Measurements from ENCODE around the gene KRTAP10-12. TPM values are rescaled to one million over a fixed set of nuclear protein-coding genes. Genes with fewer than 3 reads are reported as not detected.

The KRTAP10-12 gene
- total RNA-seq, 1 donor from 2014 or later, result not detected

DNA sequence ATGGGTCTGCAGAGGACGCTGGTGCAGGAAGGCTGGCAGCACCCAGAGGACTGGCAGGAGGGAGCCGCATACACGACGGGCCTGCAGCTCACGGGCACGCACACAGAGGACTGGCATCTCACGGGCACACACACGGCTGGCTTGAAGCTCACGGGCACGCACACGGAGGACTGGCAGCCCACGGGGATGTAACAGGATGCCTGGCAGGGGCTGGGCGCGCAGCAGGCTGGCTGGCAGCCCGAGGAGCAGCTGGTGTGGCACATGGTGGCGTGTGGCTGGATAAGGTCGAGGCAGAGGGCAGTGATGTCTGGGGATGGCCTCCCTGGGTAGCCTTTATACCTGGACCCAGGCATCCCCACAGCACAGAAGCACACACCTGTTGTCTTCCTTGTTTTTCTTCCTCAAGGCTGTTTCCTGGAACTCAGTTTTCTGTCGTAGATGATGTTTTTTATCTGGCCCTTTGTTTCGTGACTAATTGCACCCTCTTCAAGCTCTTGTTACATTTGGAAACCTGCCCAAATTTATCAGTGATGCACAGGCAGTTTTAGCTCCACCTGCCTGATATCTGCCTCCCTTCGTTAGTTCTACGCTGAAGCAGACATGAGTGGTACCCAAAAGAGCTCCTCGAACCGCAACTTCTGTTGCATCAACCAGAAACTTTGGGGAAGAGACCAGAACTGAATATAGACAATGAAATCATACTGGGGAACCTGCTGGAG is 15.0 kb upstream of the KRTAP10-12 start, which contains the start of gene KRTAP12-1:
KRTAP12-1 (minus strand) TSS at position 303 of the 719 bp plus-strand sequence; CDS start at position 263, 40 bp downstream.
- no peak for DNase-seq (ENCODE audit: low spot score)
- H3K4me3 ChIP-seq, result no peak within 1 kb of the TSS
- no peaks in the 10 kb centered on the region for H3K79me2 ChIP-seq (ENCODE audit: low read depth)
- peaks cover 13% of the 10 kb centered on the region for H3K27me3 Mint-ChIP-seq (ENCODE audit: insufficient read depth, low read depth)
- no peak within 1 kb of the TSS for H3K4me2 ChIP-seq
- no peaks in the 10 kb centered on the region for H3K36me3 ChIP-seq
- H3K9me3 ChIP-seq (ENCODE audit: low read depth), result no peaks in the 10 kb centered on the region
- peaks cover 7% of the 10 kb centered on the region for H3K9me3 Mint-ChIP-seq
- H3K9ac ChIP-seq, result no peak within 1 kb of the TSS
- no peak for TF ChIP-seq EZH2phosphoT487 (IDR thresholded peaks at IDR 0.05)
- TF ChIP-seq, protein P1, sequence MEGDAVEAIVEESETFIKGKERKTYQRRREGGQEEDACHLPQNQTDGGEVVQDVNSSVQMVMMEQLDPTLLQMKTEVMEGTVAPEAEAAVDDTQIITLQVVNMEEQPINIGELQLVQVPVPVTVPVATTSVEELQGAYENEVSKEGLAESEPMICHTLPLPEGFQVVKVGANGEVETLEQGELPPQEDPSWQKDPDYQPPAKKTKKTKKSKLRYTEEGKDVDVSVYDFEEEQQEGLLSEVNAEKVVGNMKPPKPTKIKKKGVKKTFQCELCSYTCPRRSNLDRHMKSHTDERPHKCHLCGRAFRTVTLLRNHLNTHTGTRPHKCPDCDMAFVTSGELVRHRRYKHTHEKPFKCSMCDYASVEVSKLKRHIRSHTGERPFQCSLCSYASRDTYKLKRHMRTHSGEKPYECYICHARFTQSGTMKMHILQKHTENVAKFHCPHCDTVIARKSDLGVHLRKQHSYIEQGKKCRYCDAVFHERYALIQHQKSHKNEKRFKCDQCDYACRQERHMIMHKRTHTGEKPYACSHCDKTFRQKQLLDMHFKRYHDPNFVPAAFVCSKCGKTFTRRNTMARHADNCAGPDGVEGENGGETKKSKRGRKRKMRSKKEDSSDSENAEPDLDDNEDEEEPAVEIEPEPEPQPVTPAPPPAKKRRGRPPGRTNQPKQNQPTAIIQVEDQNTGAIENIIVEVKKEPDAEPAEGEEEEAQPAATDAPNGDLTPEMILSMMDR (IDR thresholded peaks at IDR 0.05), result no peak
- no peak for TF ChIP-seq EZH2 (IDR thresholded peaks at IDR 0.05)
- peaks cover 12% of the 10 kb centered on the region for H3K4me1 Mint-ChIP-seq
- peaks cover 6% of the 10 kb centered on the region for H3F3A ChIP-seq (ENCODE audit: low read depth)
- H3K27ac Mint-ChIP-seq, result peak within 1 kb of the TSS; percentile 74
- H2AFZ ChIP-seq (replicated peaks), result no peak within 1 kb of the TSS
- no peak within 1 kb of the TSS for H3K4me3 Mint-ChIP-seq
- H3K36me3 Mint-ChIP-seq, result no peaks in the 10 kb centered on the region
- peaks cover 11% of the 10 kb centered on the region for H3K4me1 ChIP-seq
- no peaks in the 10 kb centered on the region for H4K20me1 ChIP-seq (ENCODE audit: low read depth)
- H3K27ac ChIP-seq, result no peak within 1 kb of the TSS
- H3K27me3 ChIP-seq, result peaks cover 10% of the 10 kb centered on the region

DNA sequence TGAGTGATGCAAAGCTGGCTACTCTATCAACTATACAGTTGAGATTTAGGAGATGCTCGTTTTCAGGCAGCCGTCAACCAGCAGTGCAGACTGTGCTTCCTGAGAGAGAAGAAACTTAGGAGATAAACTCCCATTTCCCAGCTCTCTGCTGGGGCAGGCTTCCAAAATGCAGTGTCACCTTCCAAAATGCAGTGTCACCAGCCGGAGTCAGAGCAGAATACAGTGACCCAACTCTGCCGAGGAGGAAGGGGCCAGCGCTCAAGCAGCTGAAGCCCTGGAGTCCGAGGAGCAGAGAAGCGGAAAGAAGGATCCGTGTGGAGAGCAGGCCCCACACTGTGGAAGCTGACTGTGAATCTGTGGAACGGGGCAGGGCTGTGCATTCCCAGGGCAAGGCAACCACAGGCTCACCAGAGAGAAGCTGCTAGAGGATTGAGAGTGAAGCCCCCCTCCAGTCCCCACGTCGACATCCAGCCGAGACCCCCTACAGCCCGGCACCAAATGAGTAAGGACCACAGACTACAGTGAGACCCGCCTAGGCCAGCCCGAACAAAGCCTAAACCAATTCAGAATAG is 14.3 kb upstream of the KRTAP10-12 start:
- Mint-ChIP-seq H3K9me3 (peaks cover 7% of the 10 kb centered on the region), H3K27ac (no peak overlapping the region), H3K36me3 (no peaks in the 10 kb centered on the region), H3K27me3 (ENCODE audit: insufficient read depth, low read depth) (peaks cover 16% of the 10 kb centered on the region), H3K4me3 (no peak overlapping the region), H3K4me1 (peaks cover 19% of the 10 kb centered on the region)
- Histone ChIP-seq H3K4me3 (no peak overlapping the region), H3K4me2 (no peak overlapping the region), H3K36me3 (no peaks in the 10 kb centered on the region), H3K27ac (no peak overlapping the region), H3K27me3 (peaks cover 16% of the 10 kb centered on the region), H3K9ac (no peak overlapping the region), H3F3A (ENCODE audit: low read depth) (peaks cover 9% of the 10 kb centered on the region), H4K20me1 (ENCODE audit: low read depth) (no peaks in the 10 kb centered on the region), H3K79me2 (ENCODE audit: low read depth) (no peaks in the 10 kb centered on the region), H2AFZ (replicated peaks) (no peak overlapping the region), H3K4me1 (peaks cover 12% of the 10 kb centered on the region), H3K9me3 (ENCODE audit: low read depth) (no peaks in the 10 kb centered on the region)
- no peak for DNase-seq (ENCODE audit: low spot score)
- TF ChIP-seq EZH2phosphoT487 (IDR thresholded peaks at IDR 0.05), result no peak
- TF ChIP-seq EZH2 (IDR thresholded peaks at IDR 0.05), result no peak
- TF ChIP-seq, protein P1 (IDR thresholded peaks at IDR 0.05), result no peak

DNA sequence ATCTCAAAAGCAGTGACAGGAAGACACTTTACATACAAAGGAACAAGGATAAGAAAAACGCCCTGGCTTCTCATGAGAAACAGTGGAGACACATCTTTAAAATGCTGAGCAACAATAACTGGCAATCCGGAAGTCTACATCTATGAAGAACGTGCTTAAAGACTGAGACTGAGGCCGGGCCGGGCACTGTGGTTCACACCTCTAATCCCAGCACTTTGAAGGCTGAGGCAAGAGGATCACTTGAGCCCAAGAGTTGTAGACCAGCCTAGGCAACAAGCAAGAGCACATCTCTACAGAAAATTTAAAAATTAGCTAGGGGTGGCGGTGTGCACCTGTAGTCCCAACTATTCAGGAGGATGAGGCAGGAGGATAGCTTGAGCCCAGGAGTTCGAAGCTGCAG is 12.9 kb upstream of the KRTAP10-12 start:
- Histone ChIP-seq H3K9ac (no peak overlapping the region), H3K4me3 (no peak overlapping the region), H3K27me3 (peaks cover 19% of the 10 kb centered on the region), H3K4me1 (peaks cover 12% of the 10 kb centered on the region), H3K27ac (no peak overlapping the region), H3F3A (ENCODE audit: low read depth) (peaks cover 9% of the 10 kb centered on the region), H3K9me3 (ENCODE audit: low read depth) (no peaks in the 10 kb centered on the region), H3K79me2 (ENCODE audit: low read depth) (no peaks in the 10 kb centered on the region), H4K20me1 (ENCODE audit: low read depth) (no peaks in the 10 kb centered on the region), H3K4me2 (no peak overlapping the region), H3K36me3 (no peaks in the 10 kb centered on the region), H2AFZ (replicated peaks) (no peak overlapping the region)
- Mint-ChIP-seq H3K9me3 (peaks cover 7% of the 10 kb centered on the region), H3K4me3 (no peak overlapping the region), H3K27ac (no peak overlapping the region), H3K36me3 (no peaks in the 10 kb centered on the region), H3K27me3 (ENCODE audit: insufficient read depth, low read depth) (peaks cover 19% of the 10 kb centered on the region), H3K4me1 (peaks cover 23% of the 10 kb centered on the region)
- TF ChIP-seq, protein P1 (IDR thresholded peaks at IDR 0.05), result no peak
- TF ChIP-seq EZH2phosphoT487 (IDR thresholded peaks at IDR 0.05) (no peak), EZH2 (IDR thresholded peaks at IDR 0.05) (no peak)
- DNase-seq (ENCODE audit: low spot score), result no peak

Measured in neural progenitor cell (in vitro differentiated cells).